IPS-NIHi11 (cell line): Measurements from ENCODE around the gene ENO2.
A peak's percentile ranks its signal among the peaks of the same experiment; 100 is the strongest.
"Not testable (repeated sequence)": the region's sequence is repeated elsewhere in the genome, so short reads cannot be mapped to it uniquely, and the experiment has no call there.

Source experiments
- DNase-seq: peaks from one replicate; pipeline ENCODE4 v3.0.0; 2012; ENCODE audit warnings: mixed read lengths, low spot score

Gene ENO2

GRCh38 chr12:6886206-6886999, 28.0 kb upstream of the ENO2 start:
- not testable (repeated sequence) for DNase-seq

GRCh38 chr12:6887460-6887859, 26.9 kb upstream of the ENO2 start:
- DNase-seq, result no peak

GRCh38 chr12:6888360-6888759, 26.0 kb upstream of the ENO2 start:
- DNase-seq, result no peak

- DNase-seq, result not testable (repeated sequence)
Observed at GRCh38 chr12:6888794-6889193, 25.6 kb upstream of the ENO2 start.

- DNase-seq, result not testable (repeated sequence)
Observed at GRCh38 chr12:6889775-6890573, 24.4 kb upstream of the ENO2 start.

- DNase-seq, result peak; percentile 98
Observed at GRCh38 chr12:6890789-6891645, 23.4 kb upstream of the ENO2 start.

GRCh38 chr12:6891646-6892001, 22.8 kb upstream of the ENO2 start:
- DNase-seq, result no peak

- DNase-seq, result not testable (repeated sequence)
Observed at GRCh38 chr12:6892683-6893082, 21.7 kb upstream of the ENO2 start.

GRCh38 chr12:6894321-6894720, 20.1 kb upstream of the ENO2 start:
- no peak for DNase-seq

GRCh38 chr12:6896846-6897435, 17.4 kb upstream of the ENO2 start:
- no peak for DNase-seq

- DNase-seq, result no peak
Observed at GRCh38 chr12:6899427-6899826, 15.0 kb upstream of the ENO2 start.

GRCh38 chr12:6899837-6900519, 14.4 kb upstream of the ENO2 start:
- peak; percentile 24 for DNase-seq

GRCh38 chr12:6902448-6902847, 11.9 kb upstream of the ENO2 start:
- no peak for DNase-seq

- DNase-seq, result no peak
Observed at GRCh38 chr12:6903722-6904121, 10.7 kb upstream of the ENO2 start.

- DNase-seq, result peak; percentile 98
Observed at GRCh38 chr12:6904280-6905276, 9.8 kb upstream of the ENO2 start, which contains the start of gene LRRC23. LRRC23 (plus strand) TSS chr12:6904822; CDS start chr12:6905634, 812 bp downstream.

GRCh38 chr12:6905414-6906040, 8.9 kb upstream of the ENO2 start:
- DNase-seq, result no peak

GRCh38 chr12:6908141-6908540, 6.2 kb upstream of the ENO2 start:
- DNase-seq, result not testable (repeated sequence)

GRCh38 chr12:6909421-6910145, 4.8 kb upstream of the ENO2 start:
- no peak for DNase-seq
